ENCODE data around the gene PRCC.
"Not testable (repeated sequence)": the region's sequence is repeated elsewhere in the genome, so short reads cannot be mapped to it uniquely, and the experiment has no call there.

PRCC gene

GRCh38 chr1:156744786-156745419 is 22.4 kb upstream of the PRCC start:
- DNase-seq (ENCODE audit: low read depth), result no peak

- DNase-seq (ENCODE audit: low read depth), result no peak
Measured at GRCh38 chr1:156745881-156746280, 21.5 kb upstream of the PRCC start.

GRCh38 chr1:156746406-156746727 is 21.0 kb upstream of the PRCC start:
- no peak for DNase-seq (ENCODE audit: low read depth)

- DNase-seq (ENCODE audit: low read depth), result peak; percentile 85
Measured at GRCh38 chr1:156746728-156747631, 20.4 kb upstream of the PRCC start.

- no peak for DNase-seq (ENCODE audit: low read depth)
Measured at GRCh38 chr1:156747742-156748669, 19.3 kb upstream of the PRCC start.

- peak; percentile 76 for DNase-seq (ENCODE audit: low read depth)
Measured at GRCh38 chr1:156748670-156749418, 18.5 kb upstream of the PRCC start.

- no peak for DNase-seq (ENCODE audit: low read depth)
Measured at GRCh38 chr1:156749419-156750118, 17.8 kb upstream of the PRCC start.

GRCh38 chr1:156750191-156750672 is 17.1 kb upstream of the PRCC start:
- no peak for DNase-seq (ENCODE audit: low read depth)

GRCh38 chr1:156750711-156751450 is 16.5 kb upstream of the PRCC start:
- DNase-seq (ENCODE audit: low read depth), result no peak

- DNase-seq (ENCODE audit: low read depth), result no peak
Measured at GRCh38 chr1:156751451-156751756, 15.9 kb upstream of the PRCC start, which contains the start of gene HDGF. Gene HDGF, minus strand, starts transcription at chr1:156751675. Its CDS starts 246 bp downstream, at chr1:156751429.

GRCh38 chr1:156751757-156752481 is 15.4 kb upstream of the PRCC start:
- peak; percentile 96 for DNase-seq (ENCODE audit: low read depth)

- peak; percentile 72 for DNase-seq (ENCODE audit: low read depth)
Measured at GRCh38 chr1:156752843-156753482, 14.4 kb upstream of the PRCC start.

GRCh38 chr1:156754219-156754618 is 13.1 kb upstream of the PRCC start:
- no peak for DNase-seq (ENCODE audit: low read depth)

GRCh38 chr1:156755527-156755950 is 11.8 kb upstream of the PRCC start:
- DNase-seq (ENCODE audit: low read depth), result no peak

GRCh38 chr1:156756355-156756754 is 11.0 kb upstream of the PRCC start:
- no peak for DNase-seq (ENCODE audit: low read depth)

GRCh38 chr1:156757572-156758253 is 9.6 kb upstream of the PRCC start:
- DNase-seq (ENCODE audit: low read depth), result not testable (repeated sequence)

- DNase-seq (ENCODE audit: low read depth), result no peak
Measured at GRCh38 chr1:156760092-156760795, 7.1 kb upstream of the PRCC start.

GRCh38 chr1:156760796-156761104 is 6.6 kb upstream of the PRCC start:
- DNase-seq (ENCODE audit: low read depth), result no peak

Measured in amniotic epithelial cell (primary cell).